GM06990 (cell line): ENCODE results near the gene CBR4.

ENCODE experiments used
- DNase-seq: peaks from one replicate; pipeline ENCODE4 v3.0.0-alpha.2; 2011; ENCODE audit not compliant: insufficient read length; ENCODE audit errors: extremely low read depth
- H3K27me3 ChIP-seq: replicated peaks from 2 replicates; pipeline ENCODE4 v1.6.0; 2011; ENCODE audit warnings: low read length; ENCODE audit not compliant: control insufficient read depth, insufficient read depth
- H3K36me3 ChIP-seq: 2 replicates; pipeline ENCODE4 v1.5.1; 2011; ENCODE audit warnings: low read length; ENCODE audit not compliant: control insufficient read depth, insufficient read depth
- H3K4me3 ChIP-seq: replicated peaks from 2 replicates; pipeline ENCODE4 v1.5.1; 2011; ENCODE audit warnings: low read depth, mild to moderate bottlenecking, control low read depth, low read length
- CTCF ChIP-seq: IDR thresholded peaks from 2 replicates; pipeline ENCODE4 v1.5.1; 2011; ENCODE audit warnings: low read length, control low read depth, mild to moderate bottlenecking, inconsistent platforms; ENCODE audit not compliant: insufficient read depth, poor library complexity, severe bottlenecking

CBR4 gene

GRCh38 chr4:169010125-169011023, at the start of gene CBR4:
Gene CBR4 (minus strand): TSS chr4:169010255. CDS start chr4:169010089, 166 bp downstream.
- Histone ChIP-seq H3K27me3 (no peaks in the 10 kb centered on the region), H3K4me3 (peak within 1 kb of the TSS; percentile 76), H3K36me3 (no peaks in the 10 kb centered on the region)
- peak; percentile 97 for DNase-seq
- peak; percentile 20 for TF ChIP-seq CTCF

GRCh38 chr4:169059306-169060211, 49.5 kb upstream of the CBR4 start:
- H3K4me3 ChIP-seq: no peak overlapping the region
- no peaks in the 10 kb centered on the region for H3K36me3 ChIP-seq
- no peak for DNase-seq
- H3K27me3 ChIP-seq: no peaks in the 10 kb centered on the region
- no peak for TF ChIP-seq CTCF

- no peak for TF ChIP-seq CTCF
- no peak for DNase-seq
- Histone ChIP-seq H3K27me3 (no peaks in the 10 kb centered on the region), H3K36me3 (no peaks in the 10 kb centered on the region), H3K4me3 (no peak overlapping the region)
Measured at GRCh38 chr4:169058312-169058711, 48.3 kb upstream of the CBR4 start.

- no peak for TF ChIP-seq CTCF
- Histone ChIP-seq H3K27me3 (no peaks in the 10 kb centered on the region), H3K36me3 (no peaks in the 10 kb centered on the region), H3K4me3 (no peak overlapping the region)
- DNase-seq: no peak
Measured at GRCh38 chr4:169054879-169055278, 44.8 kb upstream of the CBR4 start.

- TF ChIP-seq CTCF: no peak
- DNase-seq: no peak
Measured at GRCh38 chr4:169052594-169052945, 42.5 kb upstream of the CBR4 start.

More at GRCh38 chr4:169052594-169052945, 42.5 kb upstream of the CBR4 start:
- H3K4me3 ChIP-seq: no peak overlapping the region
- no peaks in the 10 kb centered on the region for H3K27me3 ChIP-seq
- no peaks in the 10 kb centered on the region for H3K36me3 ChIP-seq
